Sigmoid colon (tissue), 4 donors: ENCODE measurements around the gene FCHO1.

Experiments used
- POLR2A ChIP-seq, 2 donors: fragments of 450-650 bp; IDR thresholded peaks; one replicate each; pipeline ENCODE4 v1.6.1; 2016; ENCODE audit warnings: antibody characterized with exemption in 2 of 2, mild to moderate bottlenecking in 2 of 2, moderate library complexity in 2 of 2
- POLR2AphosphoS5 ChIP-seq, 4 donors: sonication (generic); formaldehyde crosslinking; IDR thresholded peaks; one replicate each; pipeline ENCODE4 v1.6.1; 2017; ENCODE audit warnings: antibody characterized with exemption in 4 of 4
- TF ChIP-seq, protein P1 (sequence below), 4 experiments: fragments of 450-650 bp in 3 of 4; fragments of 200-600 bp in 1 of 4; IDR thresholded peaks; one replicate each; pipeline ENCODE4 v1.5.1; 2016 to 2019; ENCODE audit warnings: antibody characterized with exemption in 4 of 4, mild to moderate bottlenecking in 3 of 4, moderate library complexity in 2 of 4

DNA sequence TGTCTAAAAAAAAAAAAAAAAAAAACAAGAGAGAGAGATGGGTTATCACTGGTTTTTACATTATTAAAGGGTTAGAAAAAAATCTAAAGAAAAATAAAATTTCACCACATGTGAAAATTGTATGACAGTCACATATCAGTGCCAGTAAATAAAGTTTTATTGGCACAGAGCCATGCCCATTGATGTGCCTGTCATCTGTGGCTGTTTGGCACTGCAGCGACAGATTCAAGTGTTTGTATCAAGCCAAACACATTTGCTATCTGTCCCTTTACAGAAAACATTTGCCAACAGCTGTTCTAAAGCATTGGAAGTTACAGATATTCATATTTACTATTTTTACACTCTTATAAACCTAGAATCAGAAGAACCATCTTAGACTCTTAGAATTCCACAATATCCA is 16.3 kb downstream of the FCHO1 start:
- TF ChIP-seq POLR2A (IDR thresholded peaks at IDR 0.05) = no peak
- TF ChIP-seq, protein P1, sequence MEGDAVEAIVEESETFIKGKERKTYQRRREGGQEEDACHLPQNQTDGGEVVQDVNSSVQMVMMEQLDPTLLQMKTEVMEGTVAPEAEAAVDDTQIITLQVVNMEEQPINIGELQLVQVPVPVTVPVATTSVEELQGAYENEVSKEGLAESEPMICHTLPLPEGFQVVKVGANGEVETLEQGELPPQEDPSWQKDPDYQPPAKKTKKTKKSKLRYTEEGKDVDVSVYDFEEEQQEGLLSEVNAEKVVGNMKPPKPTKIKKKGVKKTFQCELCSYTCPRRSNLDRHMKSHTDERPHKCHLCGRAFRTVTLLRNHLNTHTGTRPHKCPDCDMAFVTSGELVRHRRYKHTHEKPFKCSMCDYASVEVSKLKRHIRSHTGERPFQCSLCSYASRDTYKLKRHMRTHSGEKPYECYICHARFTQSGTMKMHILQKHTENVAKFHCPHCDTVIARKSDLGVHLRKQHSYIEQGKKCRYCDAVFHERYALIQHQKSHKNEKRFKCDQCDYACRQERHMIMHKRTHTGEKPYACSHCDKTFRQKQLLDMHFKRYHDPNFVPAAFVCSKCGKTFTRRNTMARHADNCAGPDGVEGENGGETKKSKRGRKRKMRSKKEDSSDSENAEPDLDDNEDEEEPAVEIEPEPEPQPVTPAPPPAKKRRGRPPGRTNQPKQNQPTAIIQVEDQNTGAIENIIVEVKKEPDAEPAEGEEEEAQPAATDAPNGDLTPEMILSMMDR (IDR thresholded peaks at IDR 0.05) = no peak
- TF ChIP-seq POLR2AphosphoS5 (IDR thresholded peaks at IDR 0.05) = no peak
